Endometrial microvascular endothelial cells (primary cell): ENCODE results near the gene RB1. TPM values are rescaled to one million over a fixed set of nuclear protein-coding genes. Genes with fewer than 3 reads are reported as not detected.

Experiments used
- total RNA-seq: library from RNA; depleted of rRNA; stranded (reverse); fragments of >200 nt; gene quantifications from one replicate; pipeline ENCODE4 v1.2.3, GENCODE V29; 2015; ENCODE audit errors: inconsistent ontology term

The RB1 gene
- total RNA-seq, 1 donor from 2014 or later, result 42.4 TPM

Other genes with a start within 250 kb of the RB1 start
- gene MED4, start 208.6 kb upstream of the RB1 start, total RNA-seq, result 22.7 TPM
- gene ITM2B, start 70.5 kb upstream of the RB1 start, total RNA-seq, result 199 TPM
- gene LPAR6, start 109.4 kb downstream of the RB1 start, total RNA-seq, result 7.5 TPM
- 6.3 TPM for gene RCBTB2, start 229.3 kb downstream of the RB1 start, total RNA-seq